Measurements from ENCODE around the gene CNGB1.

GRCh38 chr16:57984443-57985203 lies 13.7 kb upstream of the CNGB1 start:
- TF ChIP-seq CTCF (IDR thresholded peaks at IDR 0.05; ENCODE audit: low read depth, low read length, missing input control): no peak
- TF ChIP-seq RAD21 (IDR thresholded peaks at IDR 0.05): no peak

Data from liver (tissue), 3 donors.